GM12878 (cell line): ENCODE results near the gene SERBP1. TPM values are rescaled to one million over a fixed set of nuclear protein-coding genes. Genes with fewer than 3 reads are reported as not detected.

ENCODE experiments used
- BCL11A ChIP-seq: IDR thresholded peaks from 2 replicates; pipeline ENCODE4 v1.6.1; 2011; ENCODE audit warnings: low read depth, low read length
- BHLHE40 ChIP-seq, 2 experiments: fragments of 450-650 bp in 1 of 2; IDR thresholded peaks; 2 replicates each; pipeline ENCODE4 v1.6.1; 2011 to 2017; ENCODE audit warnings: low read depth in 2 of 2, borderline replicate concordance in 1 of 2, improper control_type of control experiment in 1 of 2, low read length in 1 of 2, mild to moderate bottlenecking in 1 of 2
- CREB1 ChIP-seq: IDR thresholded peaks from 2 replicates; pipeline ENCODE4 v1.6.1; 2012; ENCODE audit warnings: low read depth, mild to moderate bottlenecking, inconsistent platforms
- EP300 ChIP-seq, 2 experiments: fragments of 150-350 bp in 1 of 2; IDR thresholded peaks; 2 replicates each; pipeline ENCODE4 v1.6.1; 2011 to 2012; ENCODE audit warnings: low read depth in 2 of 2, low read length in 2 of 2, borderline replicate concordance in 1 of 2, improper control_type of control experiment in 1 of 2, inconsistent platforms in 1 of 2; ENCODE audit not compliant: control insufficient read depth in 1 of 2
- ESRRA ChIP-seq: IDR thresholded peaks from 2 replicates; pipeline ENCODE4 v1.6.1; 2012; ENCODE audit warnings: mild to moderate bottlenecking, low read length, improper control_type of control experiment
- JUNB ChIP-seq: IDR thresholded peaks from 2 replicates; pipeline ENCODE4 v1.6.1; 2016; ENCODE audit warnings: antibody characterized with exemption, mild to moderate bottlenecking
- MXI1 ChIP-seq: fragments of 150-350 bp; IDR thresholded peaks from 2 replicates; pipeline ENCODE4 v1.6.1; 2011; ENCODE audit warnings: low read depth, mild to moderate bottlenecking, inconsistent platforms, low read length, improper control_type of control experiment
- PAX8 ChIP-seq: fragments of 450-650 bp; IDR thresholded peaks from 2 replicates; pipeline ENCODE4 v1.6.1; 2017; ENCODE audit warnings: mild to moderate bottlenecking, moderate library complexity
- POLR2A ChIP-seq: IDR thresholded peaks from 2 replicates; pipeline ENCODE4 v1.6.1; 2011; ENCODE audit warnings: low read depth, mild to moderate bottlenecking, low read length
- RBBP5 ChIP-seq: fragments of 200-600 bp; sonication (generic); conservative IDR thresholded peaks from 2 replicates; pipeline ENCODE4 v1.6.1; 2016
- RCOR1 ChIP-seq: conservative IDR thresholded peaks from 2 replicates; pipeline ENCODE4 v1.6.1; 2012; ENCODE audit warnings: low read depth, low read length, improper control_type of control experiment
- SRF ChIP-seq, 2 experiments: IDR thresholded peaks; 2 replicates each; pipeline ENCODE4 v1.6.1; 2011; ENCODE audit warnings: low read depth in 2 of 2, low read length in 2 of 2, mild to moderate bottlenecking in 1 of 2, moderate library complexity in 1 of 2
- TBL1XR1 ChIP-seq: IDR thresholded peaks from 2 replicates; pipeline ENCODE4 v1.6.1; 2012; ENCODE audit warnings: low read depth, low read length, improper control_type of control experiment
- WRNIP1 ChIP-seq: IDR thresholded peaks from 2 replicates; pipeline ENCODE4 v1.6.1; 2011; ENCODE audit warnings: low read depth, low read length, improper control_type of control experiment, borderline replicate concordance
- ZNF384 ChIP-seq: IDR thresholded peaks from 2 replicates; pipeline ENCODE4 v1.6.1; 2012; ENCODE audit warnings: low read depth, mild to moderate bottlenecking, low read length, improper control_type of control experiment, borderline replicate concordance
- polyA plus RNA-seq, 11 experiments: library from polyadenylated mRNA; depleted of rRNA in 4 of 11; unstranded in 6 of 11; stranded (reverse) in 5 of 11; fragments of >200 nt; fragmentation: Nextera tagmentation in 4 of 11; fragmentation: Illumina TruSeq in 1 of 11; extraction: Ambion mirVana in 4 of 11; extraction: Trizol in 1 of 11; gene quantifications; 1 replicate in 1 of 11; 2 replicates in 10 of 11; pipeline versions ENCODE4 v1.2.1 to v1.2.3, GENCODE V29; 2011 to 2016; ENCODE audit warnings: inconsistent platforms in 2 of 11, missing spikeins in 2 of 11, low read depth in 1 of 11
- total RNA-seq, 4 experiments: library from RNA; depleted of rRNA in 3 of 4; stranded (reverse); fragments of >200 nt in 3 of 4; fragmentation: Illumina TruSeq in 1 of 4; extraction: Trizol in 1 of 4; gene quantifications; 2 replicates each; pipeline versions ENCODE4 v1.2.1 to v1.2.3, GENCODE V29; 2013 to 2021
- TF ChIP-seq, protein P1 (sequence below): fragments of 450-650 bp; IDR thresholded peaks from 2 replicates; pipeline ENCODE4 v1.6.1; 2017; ENCODE audit warnings: mild to moderate bottlenecking
- TF ChIP-seq, protein P2 (sequence below): fragments of 450-650 bp; IDR thresholded peaks from 2 replicates; pipeline ENCODE4 v1.6.1; 2017; ENCODE audit warnings: low read depth, mild to moderate bottlenecking, moderate library complexity
- TF ChIP-seq, protein P3 (sequence below): fragments of 450-650 bp; IDR thresholded peaks from 2 replicates; pipeline ENCODE4 v1.6.1; 2017; ENCODE audit warnings: mild to moderate bottlenecking, moderate library complexity
- TF ChIP-seq, protein P4 (sequence below): fragments of 450-650 bp; IDR thresholded peaks from 2 replicates; pipeline ENCODE4 v1.6.1; 2018; ENCODE audit warnings: mild to moderate bottlenecking, low read depth, moderate library complexity; ENCODE audit not compliant: partially characterized antibody

SERBP1 gene
- total and polyA plus RNA-seq, 10 of the 15 experiments (the other 5 are each of a cell fraction or from before 2014, with no cell fraction given), result 76.7 to 509 (median 384) TPM

DNA sequence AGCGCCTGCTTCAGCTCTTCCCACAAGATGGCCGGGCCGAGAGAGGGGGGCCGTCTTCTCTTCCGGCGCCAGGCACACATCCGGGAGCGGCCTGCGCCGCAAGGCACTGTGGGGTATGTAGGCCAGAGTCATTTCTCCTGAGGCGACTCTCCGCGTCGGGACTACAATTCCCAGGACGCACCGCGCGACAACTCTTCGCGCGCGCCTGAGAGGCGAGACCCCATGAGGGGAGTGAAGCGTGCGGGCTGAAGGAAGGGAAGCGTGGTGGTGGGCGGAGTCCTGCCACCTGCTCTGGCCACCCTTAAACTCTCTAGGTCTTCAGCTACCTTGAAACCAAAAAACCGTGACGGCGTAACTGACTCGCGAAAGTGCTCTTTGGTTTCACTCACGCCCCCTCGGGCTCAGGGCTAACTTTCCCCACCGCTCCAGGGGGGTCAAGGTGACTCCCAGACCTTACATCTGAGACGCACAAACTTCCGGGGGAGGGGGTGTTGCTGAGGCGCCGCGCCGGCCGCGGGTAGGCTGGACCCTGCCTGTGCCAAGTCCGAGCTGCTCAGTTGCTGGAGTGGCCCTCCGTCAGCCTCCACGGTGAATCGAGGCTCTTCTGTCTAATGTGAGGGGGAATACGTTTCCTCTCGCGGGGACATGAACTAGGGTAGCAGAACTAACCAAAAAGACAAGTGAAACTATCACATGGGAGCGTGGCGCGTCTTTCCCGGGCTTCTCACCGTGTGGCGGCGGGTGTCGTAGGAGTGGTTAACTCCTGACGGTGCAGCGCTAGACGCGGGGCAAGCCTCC, at the start of gene SERBP1 (continued):
- TF ChIP-seq, protein P1, sequence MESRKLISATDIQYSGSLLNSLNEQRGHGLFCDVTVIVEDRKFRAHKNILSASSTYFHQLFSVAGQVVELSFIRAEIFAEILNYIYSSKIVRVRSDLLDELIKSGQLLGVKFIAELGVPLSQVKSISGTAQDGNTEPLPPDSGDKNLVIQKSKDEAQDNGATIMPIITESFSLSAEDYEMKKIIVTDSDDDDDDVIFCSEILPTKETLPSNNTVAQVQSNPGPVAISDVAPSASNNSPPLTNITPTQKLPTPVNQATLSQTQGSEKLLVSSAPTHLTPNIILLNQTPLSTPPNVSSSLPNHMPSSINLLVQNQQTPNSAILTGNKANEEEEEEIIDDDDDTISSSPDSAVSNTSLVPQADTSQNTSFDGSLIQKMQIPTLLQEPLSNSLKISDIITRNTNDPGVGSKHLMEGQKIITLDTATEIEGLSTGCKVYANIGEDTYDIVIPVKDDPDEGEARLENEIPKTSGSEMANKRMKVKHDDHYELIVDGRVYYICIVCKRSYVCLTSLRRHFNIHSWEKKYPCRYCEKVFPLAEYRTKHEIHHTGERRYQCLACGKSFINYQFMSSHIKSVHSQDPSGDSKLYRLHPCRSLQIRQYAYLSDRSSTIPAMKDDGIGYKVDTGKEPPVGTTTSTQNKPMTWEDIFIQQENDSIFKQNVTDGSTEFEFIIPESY, result no peak
- TF ChIP-seq BHLHE40 (IDR thresholded peaks at IDR 0.05; ENCODE audit: borderline replicate concordance in 1 of 2, low read depth in 2 of 2, low read length in 1 of 2), result peak; percentile 86 to 90
- TF ChIP-seq, protein P2, sequence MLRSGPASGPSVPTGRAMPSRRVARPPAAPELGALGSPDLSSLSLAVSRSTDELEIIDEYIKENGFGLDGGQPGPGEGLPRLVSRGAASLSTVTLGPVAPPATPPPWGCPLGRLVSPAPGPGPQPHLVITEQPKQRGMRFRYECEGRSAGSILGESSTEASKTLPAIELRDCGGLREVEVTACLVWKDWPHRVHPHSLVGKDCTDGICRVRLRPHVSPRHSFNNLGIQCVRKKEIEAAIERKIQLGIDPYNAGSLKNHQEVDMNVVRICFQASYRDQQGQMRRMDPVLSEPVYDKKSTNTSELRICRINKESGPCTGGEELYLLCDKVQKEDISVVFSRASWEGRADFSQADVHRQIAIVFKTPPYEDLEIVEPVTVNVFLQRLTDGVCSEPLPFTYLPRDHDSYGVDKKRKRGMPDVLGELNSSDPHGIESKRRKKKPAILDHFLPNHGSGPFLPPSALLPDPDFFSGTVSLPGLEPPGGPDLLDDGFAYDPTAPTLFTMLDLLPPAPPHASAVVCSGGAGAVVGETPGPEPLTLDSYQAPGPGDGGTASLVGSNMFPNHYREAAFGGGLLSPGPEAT, result peak; percentile 64
- no peak for TF ChIP-seq WRNIP1
- 0 out of 2 replicates have a peak, but pooled peaks have one; percentile 80 for TF ChIP-seq ESRRA
- TF ChIP-seq, protein P3, sequence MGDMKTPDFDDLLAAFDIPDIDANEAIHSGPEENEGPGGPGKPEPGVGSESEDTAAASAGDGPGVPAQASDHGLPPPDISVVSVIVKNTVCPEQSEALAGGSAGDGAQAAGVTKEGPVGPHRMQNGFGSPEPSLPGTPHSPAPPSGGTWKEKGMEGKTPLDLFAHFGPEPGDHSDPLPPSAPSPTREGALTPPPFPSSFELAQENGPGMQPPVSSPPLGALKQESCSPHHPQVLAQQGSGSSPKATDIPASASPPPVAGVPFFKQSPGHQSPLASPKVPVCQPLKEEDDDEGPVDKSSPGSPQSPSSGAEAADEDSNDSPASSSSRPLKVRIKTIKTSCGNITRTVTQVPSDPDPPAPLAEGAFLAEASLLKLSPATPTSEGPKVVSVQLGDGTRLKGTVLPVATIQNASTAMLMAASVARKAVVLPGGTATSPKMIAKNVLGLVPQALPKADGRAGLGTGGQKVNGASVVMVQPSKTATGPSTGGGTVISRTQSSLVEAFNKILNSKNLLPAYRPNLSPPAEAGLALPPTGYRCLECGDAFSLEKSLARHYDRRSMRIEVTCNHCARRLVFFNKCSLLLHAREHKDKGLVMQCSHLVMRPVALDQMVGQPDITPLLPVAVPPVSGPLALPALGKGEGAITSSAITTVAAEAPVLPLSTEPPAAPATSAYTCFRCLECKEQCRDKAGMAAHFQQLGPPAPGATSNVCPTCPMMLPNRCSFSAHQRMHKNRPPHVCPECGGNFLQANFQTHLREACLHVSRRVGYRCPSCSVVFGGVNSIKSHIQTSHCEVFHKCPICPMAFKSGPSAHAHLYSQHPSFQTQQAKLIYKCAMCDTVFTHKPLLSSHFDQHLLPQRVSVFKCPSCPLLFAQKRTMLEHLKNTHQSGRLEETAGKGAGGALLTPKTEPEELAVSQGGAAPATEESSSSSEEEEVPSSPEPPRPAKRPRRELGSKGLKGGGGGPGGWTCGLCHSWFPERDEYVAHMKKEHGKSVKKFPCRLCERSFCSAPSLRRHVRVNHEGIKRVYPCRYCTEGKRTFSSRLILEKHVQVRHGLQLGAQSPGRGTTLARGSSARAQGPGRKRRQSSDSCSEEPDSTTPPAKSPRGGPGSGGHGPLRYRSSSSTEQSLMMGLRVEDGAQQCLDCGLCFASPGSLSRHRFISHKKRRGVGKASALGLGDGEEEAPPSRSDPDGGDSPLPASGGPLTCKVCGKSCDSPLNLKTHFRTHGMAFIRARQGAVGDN, result peak; percentile 88
- TF ChIP-seq POLR2A, result peak; percentile 59
- TF ChIP-seq, protein P4, sequence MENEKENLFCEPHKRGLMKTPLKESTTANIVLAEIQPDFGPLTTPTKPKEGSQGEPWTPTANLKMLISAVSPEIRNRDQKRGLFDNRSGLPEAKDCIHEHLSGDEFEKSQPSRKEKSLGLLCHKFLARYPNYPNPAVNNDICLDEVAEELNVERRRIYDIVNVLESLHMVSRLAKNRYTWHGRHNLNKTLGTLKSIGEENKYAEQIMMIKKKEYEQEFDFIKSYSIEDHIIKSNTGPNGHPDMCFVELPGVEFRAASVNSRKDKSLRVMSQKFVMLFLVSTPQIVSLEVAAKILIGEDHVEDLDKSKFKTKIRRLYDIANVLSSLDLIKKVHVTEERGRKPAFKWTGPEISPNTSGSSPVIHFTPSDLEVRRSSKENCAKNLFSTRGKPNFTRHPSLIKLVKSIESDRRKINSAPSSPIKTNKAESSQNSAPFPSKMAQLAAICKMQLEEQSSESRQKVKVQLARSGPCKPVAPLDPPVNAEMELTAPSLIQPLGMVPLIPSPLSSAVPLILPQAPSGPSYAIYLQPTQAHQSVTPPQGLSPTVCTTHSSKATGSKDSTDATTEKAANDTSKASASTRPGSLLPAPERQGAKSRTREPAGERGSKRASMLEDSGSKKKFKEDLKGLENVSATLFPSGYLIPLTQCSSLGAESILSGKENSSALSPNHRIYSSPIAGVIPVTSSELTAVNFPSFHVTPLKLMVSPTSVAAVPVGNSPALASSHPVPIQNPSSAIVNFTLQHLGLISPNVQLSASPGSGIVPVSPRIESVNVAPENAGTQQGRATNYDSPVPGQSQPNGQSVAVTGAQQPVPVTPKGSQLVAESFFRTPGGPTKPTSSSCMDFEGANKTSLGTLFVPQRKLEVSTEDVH, result peak; percentile 50
- 0 out of 2 replicates have a peak, but pooled peaks have one; percentile 79 for TF ChIP-seq RCOR1
- no peak for TF ChIP-seq JUNB
- TF ChIP-seq RBBP5, result no peak
- peak; percentile 85 for TF ChIP-seq CREB1
- no peak for TF ChIP-seq ZNF384
- peak; percentile 88 for TF ChIP-seq MXI1
- TF ChIP-seq TBL1XR1, result no peak
- TF ChIP-seq PAX8, result no peak
- peak in 1 of 2 experiments; percentile 50; a peak in 2 of 4 replicates for TF ChIP-seq EP300 (IDR thresholded peaks at IDR 0.05; ENCODE audit: borderline replicate concordance in 1 of 2, control insufficient read depth in 1 of 2, low read depth in 2 of 2, low read length in 2 of 2)
- TF ChIP-seq BCL11A, result peak; percentile 5; the same call in 1 of the 2 replicates
- 0 out of 4 replicates have a peak, but pooled peaks have one; percentile 5 to 20 for TF ChIP-seq SRF (IDR thresholded peaks at IDR 0.05; ENCODE audit: low read depth in 2 of 2, low read length in 2 of 2)
